OCI-LY1 (cell line): ENCODE results near the gene CDK5RAP2.

Experiments used
- H2AFZ ChIP-seq: fragments of 200-600 bp; sonication (generic), shearing (Covaris generic); 2 replicates; pipeline ENCODE4 v1.6.0; 2014; ENCODE audit warnings: antibody characterized with exemption, mild to moderate bottlenecking, low read length
- H3F3A ChIP-seq: fragments of 200-600 bp; sonication (generic), shearing (Covaris generic); 2 replicates; pipeline ENCODE4 v1.6.0; 2014; ENCODE audit warnings: mild to moderate bottlenecking, antibody characterized with exemption, low read length, moderate library complexity; ENCODE audit not compliant: insufficient read depth
- H3K27ac ChIP-seq: fragments of 200-600 bp; sonication (generic); 2 replicates; pipeline ENCODE4 v1.5.1; 2014; ENCODE audit warnings: low read length, mixed run types, mild to moderate bottlenecking, low read depth; ENCODE audit not compliant: poor library complexity, severe bottlenecking
- H3K27me3 ChIP-seq: fragments of 200-600 bp; sonication (generic); 2 replicates; pipeline ENCODE4 v1.6.0; 2014; ENCODE audit warnings: antibody characterized with exemption, mild to moderate bottlenecking, low read length, moderate library complexity; ENCODE audit not compliant: insufficient read depth
- H3K36me3 ChIP-seq: fragments of 200-600 bp; sonication (generic); 2 replicates; pipeline ENCODE4 v1.6.1; 2014; ENCODE audit warnings: mild to moderate bottlenecking, antibody characterized with exemption, low read length, moderate library complexity, mixed read lengths; ENCODE audit not compliant: insufficient read depth
- H3K4me1 ChIP-seq: fragments of 200-600 bp; sonication (generic); 2 replicates; pipeline ENCODE4 v1.5.1; 2014; ENCODE audit warnings: mild to moderate bottlenecking, low read length, moderate library complexity; ENCODE audit not compliant: insufficient read depth, severe bottlenecking
- H3K4me2 ChIP-seq: fragments of 200-600 bp; sonication (generic), shearing (Covaris generic); 2 replicates; pipeline ENCODE4 v1.6.1; 2014; ENCODE audit warnings: low read length
- H3K4me3 ChIP-seq: fragments of 200-600 bp; sonication (generic); 2 replicates; pipeline ENCODE4 v1.5.1; 2014; ENCODE audit warnings: low read length, low read depth, mild to moderate bottlenecking, mixed read lengths; ENCODE audit not compliant: poor library complexity, severe bottlenecking
- H3K79me2 ChIP-seq: fragments of 200-600 bp; shearing (Covaris generic); 2 replicates; pipeline ENCODE4 v1.6.1; 2016; ENCODE audit warnings: mixed run types, low read length, mixed read lengths; ENCODE audit not compliant: insufficient read depth
- H3K9ac ChIP-seq: fragments of 200-600 bp; sonication (generic), shearing (Covaris generic); 2 replicates; pipeline ENCODE4 v1.6.1; 2014; ENCODE audit warnings: mild to moderate bottlenecking, low read length, mixed read lengths
- H3K9me2 ChIP-seq: fragments of 200-600 bp; sonication (generic), shearing (Covaris generic); 2 replicates; pipeline ENCODE4 v1.6.1; 2014; ENCODE audit warnings: low read depth, mild to moderate bottlenecking, low read length, mixed read lengths
- H3K9me3 ChIP-seq: fragments of 200-600 bp; shearing (Covaris generic); 2 replicates; pipeline ENCODE4 v1.6.1; 2014; ENCODE audit warnings: low read length, mixed read lengths
- H4K20me1 ChIP-seq: fragments of 200-600 bp; sonication (generic), shearing (Covaris generic); 2 replicates; pipeline ENCODE4 v1.6.0; 2016; ENCODE audit warnings: mild to moderate bottlenecking, low read length; ENCODE audit not compliant: insufficient read depth
- CTCF ChIP-seq: fragments of 200-600 bp; sonication (generic), shearing (Covaris generic); IDR thresholded peaks from 2 replicates; pipeline ENCODE4 v1.5.1; 2017; ENCODE audit warnings: mild to moderate bottlenecking, antibody characterized with exemption, low read length, moderate library complexity, mixed read lengths
- EZH2 ChIP-seq: fragments of 200-600 bp; sonication (generic), shearing (Covaris generic); IDR thresholded peaks from 2 replicates; pipeline ENCODE4 v1.8.0; 2017; ENCODE audit warnings: borderline replicate concordance, mixed run types, mild to moderate bottlenecking, antibody characterized with exemption, low read length, moderate library complexity, mixed read lengths

The CDK5RAP2 gene

GRCh38 chr9:120564589-120564988, 15.4 kb downstream of the CDK5RAP2 start:
- no peak overlapping the region for H3K9ac ChIP-seq
- no peaks in the 10 kb centered on the region for H3K9me3 ChIP-seq
- no peaks in the 10 kb centered on the region for H3K27me3 ChIP-seq
- TF ChIP-seq EZH2: no peak
- no peak for TF ChIP-seq CTCF
- no peak overlapping the region for H3K4me3 ChIP-seq
- peaks cover 96% of the 10 kb centered on the region for H3K36me3 ChIP-seq
- H4K20me1 ChIP-seq: no peaks in the 10 kb centered on the region
- H2AFZ ChIP-seq: no peak overlapping the region
- H3F3A ChIP-seq: no peaks in the 10 kb centered on the region
- no peaks in the 10 kb centered on the region for H3K4me1 ChIP-seq
- H3K4me2 ChIP-seq: no peak overlapping the region
- no peaks in the 10 kb centered on the region for H3K9me2 ChIP-seq
- peaks cover 7% of the 10 kb centered on the region; the same call in 1 of the 2 replicates for H3K79me2 ChIP-seq
- no peak overlapping the region for H3K27ac ChIP-seq

GRCh38 chr9:120562861-120563443, 17.0 kb downstream of the CDK5RAP2 start:
- H3K36me3 ChIP-seq: peaks cover 93% of the 10 kb centered on the region
- H3K79me2 ChIP-seq: peaks cover 7% of the 10 kb centered on the region; the same call in 1 of the 2 replicates
- TF ChIP-seq EZH2 (no peak), CTCF (no peak)
- no peaks in the 10 kb centered on the region for H3K27me3 ChIP-seq
- no peaks in the 10 kb centered on the region for H3F3A ChIP-seq
- no peak overlapping the region for H3K9ac ChIP-seq
- no peak overlapping the region for H3K4me2 ChIP-seq
- no peak overlapping the region for H3K27ac ChIP-seq
- H3K4me1 ChIP-seq: no peaks in the 10 kb centered on the region
- H3K4me3 ChIP-seq: no peak overlapping the region
- H3K9me3 ChIP-seq: no peaks in the 10 kb centered on the region
- no peaks in the 10 kb centered on the region for H3K9me2 ChIP-seq
- H2AFZ ChIP-seq: no peak overlapping the region
- H4K20me1 ChIP-seq: no peaks in the 10 kb centered on the region

GRCh38 chr9:120561709-120562108, 18.3 kb downstream of the CDK5RAP2 start:
- Histone ChIP-seq H3K9me2 (no peaks in the 10 kb centered on the region), H3K4me2 (no peak overlapping the region), H3K79me2 (peaks cover 13% of the 10 kb centered on the region; the same call in 1 of the 2 replicates), H3K9ac (no peak overlapping the region), H2AFZ (no peak overlapping the region), H3K4me3 (no peak overlapping the region), H3K27ac (no peak overlapping the region), H3K36me3 (peaks cover 87% of the 10 kb centered on the region), H3K4me1 (no peaks in the 10 kb centered on the region), H3F3A (no peaks in the 10 kb centered on the region), H3K27me3 (no peaks in the 10 kb centered on the region), H4K20me1 (no peaks in the 10 kb centered on the region), H3K9me3 (no peaks in the 10 kb centered on the region)
- TF ChIP-seq EZH2 (no peak), CTCF (no peak)
